GM12878 (cell line): ENCODE results near the gene LRWD1. TPM values are rescaled to one million over a fixed set of nuclear protein-coding genes. Genes with fewer than 3 reads are reported as not detected.

ENCODE experiments used
- ATAC-seq: fragments of 200-7000 bp; cut with Tn5 transposase; 3 replicates; pipeline ENCODE4 v1.9.1; 2020; ENCODE audit warnings: mild to moderate bottlenecking, moderate library complexity
- BruUV-seq: library from RNA; stranded (reverse); fragments of 400-500 nt; replicated peaks from 2 replicates; lab custom pipeline; 2021; lab: Mats Ljungman, UMichigan
- CTCF ChIA-PET: fragments of 300-600 bp; sonication (Branson Sonifier 250); formaldehyde crosslinking; extraction: SDS; loops from one replicate; lab custom pipeline; 2021; ENCODE audit warnings: inconsistent platforms; lab: Yijun Ruan, JAX
- POLR2A ChIA-PET: fragments of 350-600 bp; formaldehyde crosslinking; extraction: SDS; loops from one replicate; lab custom pipeline; 2021; ENCODE audit warnings: inconsistent platforms; lab: Charles Lee
- RAD21 ChIA-PET: fragments of 300-600 bp; sonication (Branson Sonifier 250); formaldehyde crosslinking; loops from one replicate; lab custom pipeline; 2023; ENCODE audit warnings: antibody characterized with exemption; ENCODE audit not compliant: unreplicated experiment; lab: Charles Lee
- SMC1A ChIA-PET: fragments of 300-600 bp; sonication (Branson Sonifier 250); formaldehyde crosslinking; loops from one replicate; lab custom pipeline; 2023; ENCODE audit not compliant: unreplicated experiment, uncharacterized antibody; lab: Charles Lee
- DNase-seq: peaks from one replicate; pipeline ENCODE4 v3.0.0-alpha.2; 2011; ENCODE audit warnings: low read depth, low spot score
- FAIRE-seq: peaks from 3 replicates; lab custom pipeline; 2011; peaks lifted over from hg19 to GRCh38; lab: Jason Lieb, UNC
- H2AFZ ChIP-seq: 2 replicates; pipeline ENCODE4 v1.6.0; 2011; ENCODE audit warnings: low read depth, low read length, control low read depth; ENCODE audit not compliant: control insufficient read depth
- H3K27ac ChIP-seq: 2 replicates; pipeline ENCODE4 v1.5.1; 2011; ENCODE audit warnings: control low read depth; ENCODE audit not compliant: control insufficient read depth, insufficient read depth
- H3K27me3 ChIP-seq, 2 experiments: replicated peaks in 1 of 2; 2 replicates each; pipeline versions ENCODE4 v1.6.0 to v1.6.1; 2011; ENCODE audit warnings: low read length in 1 of 2; ENCODE audit not compliant: control insufficient read depth in 2 of 2, insufficient read depth in 2 of 2
- H3K36me3 ChIP-seq, 2 experiments: 2 replicates each; pipeline ENCODE4 v1.5.1; 2011; ENCODE audit warnings: low read length in 1 of 2; ENCODE audit not compliant: control insufficient read depth in 2 of 2, insufficient read depth in 2 of 2
- H3K4me1 ChIP-seq: 2 replicates; pipeline ENCODE4 v1.6.1; 2011; ENCODE audit warnings: mild to moderate bottlenecking, low read length, moderate library complexity, mixed read lengths; ENCODE audit not compliant: control insufficient read depth, insufficient read depth
- H3K4me2 ChIP-seq: 2 replicates; pipeline ENCODE4 v1.6.0; 2011; ENCODE audit warnings: control low read depth; ENCODE audit not compliant: control insufficient read depth, insufficient read depth
- H3K4me3 ChIP-seq: fragments of 200-600 bp; sonication (generic); 2 replicates; pipeline ENCODE4 v1.5.1; 2016
- H3K79me2 ChIP-seq: 2 replicates; pipeline ENCODE4 v1.6.0; 2011; ENCODE audit warnings: low read length; ENCODE audit not compliant: control insufficient read depth, insufficient read depth
- H3K9ac ChIP-seq: 2 replicates; pipeline ENCODE4 v1.8.0; 2011; ENCODE audit warnings: low read length, control low read depth, mixed read lengths; ENCODE audit not compliant: control insufficient read depth, insufficient read depth
- H3K9me3 ChIP-seq: replicated peaks from 3 replicates; pipeline ENCODE4 v1.5.1; 2011; ENCODE audit warnings: mild to moderate bottlenecking, low read length; ENCODE audit not compliant: control insufficient read depth, insufficient read depth
- H4K20me1 ChIP-seq: 2 replicates; pipeline ENCODE4 v1.6.0; 2011; ENCODE audit not compliant: control insufficient read depth, insufficient read depth
- ATF2 ChIP-seq: IDR thresholded peaks from 2 replicates; pipeline ENCODE4 v1.6.1; 2012; ENCODE audit warnings: low read length, inconsistent platforms
- DPF2 ChIP-seq: fragments of 450-650 bp; IDR thresholded peaks from 2 replicates; pipeline ENCODE4 v1.6.1; 2017; ENCODE audit warnings: mild to moderate bottlenecking
- GATAD2B ChIP-seq: fragments of 450-650 bp; conservative IDR thresholded peaks from 2 replicates; pipeline ENCODE4 v1.6.1; 2017; ENCODE audit warnings: low read depth, mild to moderate bottlenecking, moderate library complexity
- MTA2 ChIP-seq: fragments of 450-650 bp; IDR thresholded peaks from 2 replicates; pipeline ENCODE4 v1.6.1; 2016; ENCODE audit warnings: low read depth, mild to moderate bottlenecking, moderate library complexity
- NR2F1 ChIP-seq: fragments of 450-650 bp; conservative IDR thresholded peaks from 2 replicates; pipeline ENCODE4 v1.6.1; 2017; ENCODE audit warnings: mild to moderate bottlenecking
- POLR2A ChIP-seq: IDR thresholded peaks from 2 replicates; pipeline ENCODE4 v1.6.1; 2011; ENCODE audit warnings: low read depth, mild to moderate bottlenecking, low read length
- RB1 ChIP-seq: fragments of 450-650 bp; formaldehyde crosslinking; IDR thresholded peaks from 2 replicates; pipeline ENCODE4 v1.6.1; 2017; ENCODE audit warnings: mild to moderate bottlenecking, borderline replicate concordance
- SIN3A ChIP-seq: IDR thresholded peaks from 2 replicates; pipeline ENCODE4 v1.6.1; 2012; ENCODE audit warnings: low read depth, low read length, improper control_type of control experiment
- SMAD1 ChIP-seq: fragments of 450-650 bp; IDR thresholded peaks from 2 replicates; pipeline ENCODE4 v1.6.1; 2018; ENCODE audit warnings: mild to moderate bottlenecking, low read depth; ENCODE audit not compliant: partially characterized antibody
- SMARCA5 ChIP-seq: fragments of 450-650 bp; IDR thresholded peaks from 2 replicates; pipeline ENCODE4 v1.6.1; 2017; ENCODE audit warnings: mild to moderate bottlenecking
- SMC3 ChIP-seq: IDR thresholded peaks from 2 replicates; pipeline ENCODE4 v1.6.1; 2011; ENCODE audit warnings: low read length, improper control_type of control experiment, borderline replicate concordance
- SRF ChIP-seq, 2 experiments: IDR thresholded peaks; 2 replicates each; pipeline ENCODE4 v1.6.1; 2011; ENCODE audit warnings: low read depth in 2 of 2, low read length in 2 of 2, mild to moderate bottlenecking in 1 of 2, moderate library complexity in 1 of 2
- USF1 ChIP-seq: IDR thresholded peaks from 2 replicates; pipeline ENCODE4 v1.6.1; 2011; ENCODE audit warnings: borderline replicate concordance, low read depth, mild to moderate bottlenecking, moderate library complexity, mixed read lengths, low read length; ENCODE audit not compliant: insufficient read depth; ENCODE audit errors: extremely low read length
- USF2 ChIP-seq: IDR thresholded peaks from 2 replicates; pipeline ENCODE4 v1.6.1; 2011; ENCODE audit warnings: low read depth, low read length, improper control_type of control experiment, borderline replicate concordance
- ZNF217 ChIP-seq: fragments of 450-650 bp; IDR thresholded peaks from 2 replicates; pipeline ENCODE4 v1.6.1; 2017; ENCODE audit warnings: antibody characterized with exemption, mild to moderate bottlenecking
- ZNF687 ChIP-seq: fragments of 450-650 bp; IDR thresholded peaks from 2 replicates; pipeline ENCODE4 v1.6.1; 2017; ENCODE audit warnings: mild to moderate bottlenecking, moderate library complexity
- WGBS: methylation state at CpG from one replicate; pipeline ENCODE4 v1.1.6; 2016; ENCODE audit warnings: low lambda C conversion rate; ENCODE audit not compliant: insufficient replicate concordance, insufficient coverage; ENCODE audit errors: missing lambda C conversion rate; 5-methylcytosine and 5-hydroxymethylcytosine counted together
- in situ Hi-C: fragments of 300-500 bp; cut with MboI; formaldehyde crosslinking; loops from 9 replicates; pipeline ENCODE4 v1.14.3; 2018; ENCODE audit warnings: mixed read lengths
- intact Hi-C: fragments of 100-400 bp; cut with micrococcal nuclease; formaldehyde crosslinking; loops from one replicate; pipeline ENCODE4 v1.14.2; 2022; ENCODE audit not compliant: unreplicated experiment
- polyA plus RNA-seq, 11 experiments: library from polyadenylated mRNA; depleted of rRNA in 4 of 11; unstranded in 6 of 11; stranded (reverse) in 5 of 11; fragments of >200 nt; fragmentation: Nextera tagmentation in 4 of 11; fragmentation: Illumina TruSeq in 1 of 11; extraction: Ambion mirVana in 4 of 11; extraction: Trizol in 1 of 11; gene quantifications; 1 replicate in 1 of 11; 2 replicates in 10 of 11; pipeline versions ENCODE4 v1.2.1 to v1.2.3, GENCODE V29; 2011 to 2016; ENCODE audit warnings: inconsistent platforms in 2 of 11, missing spikeins in 2 of 11, low read depth in 1 of 11
- total RNA-seq, 4 experiments: library from RNA; depleted of rRNA in 3 of 4; stranded (reverse); fragments of >200 nt in 3 of 4; fragmentation: Illumina TruSeq in 1 of 4; extraction: Trizol in 1 of 4; gene quantifications; 2 replicates each; pipeline versions ENCODE4 v1.2.1 to v1.2.3, GENCODE V29; 2013 to 2021

Gene LRWD1
- total and polyA plus RNA-seq, 10 of the 15 experiments (the other 5 are each of a cell fraction or from before 2014, with no cell fraction given): 0.40 to 64.4 (median 26.1) TPM

- Histone ChIP-seq H3K4me3 (peak within 1 kb of the TSS; percentile 74), H3K27ac (peak within 1 kb of the TSS; percentile 93), H3K79me2 (peaks cover 36% of the 10 kb centered on the region), H2AFZ (peak within 1 kb of the TSS; percentile 54), H3K36me3 (peaks cover 3 to 5% of the 10 kb centered on the region in 2 experiments; a peak in 3 of 4 replicates), H3K4me2 (peak within 1 kb of the TSS; percentile 92), H3K9ac (peak within 1 kb of the TSS; percentile 79), H3K27me3 (no peaks in the 10 kb centered on the region), H3K9me3 (no peaks in the 10 kb centered on the region), H3K4me1 (peaks cover 34% of the 10 kb centered on the region), H4K20me1 (no peaks in the 10 kb centered on the region)
- ATAC-seq (peak; percentile 58), FAIRE-seq (no peak), DNase-seq (no peak)
- SMC1A ChIA-PET: interaction anchor here (0.9 to 3.1 kb wide), 12 partner anchors 8 to 36 kb away, joined by 3 to 15 read pairs (median 4); no protein-coding TSS in a partner anchor
- RAD21 ChIA-PET: interaction anchor here (1.0 to 2.9 kb wide), 6 partner anchors 10 to 33 kb away, joined by 3 to 26 read pairs (median 8); no protein-coding TSS in a partner anchor
- intact Hi-C loops: loop anchor here (1.0 kb wide), 1 partner anchor 9 kb away; no protein-coding TSS in a partner anchor
- under 1% methylated on average over 17 of the region's 90 CpGs for WGBS
- POLR2A ChIA-PET: interaction anchor here (0.5 to 13.0 kb wide), 9 partner anchors 8 to 1884 kb away, joined by 3 to 210 read pairs (median 5); no protein-coding TSS in a partner anchor
- BruUV-seq: no TSS peak
- CTCF ChIA-PET: interaction anchor here (1.1 to 5.0 kb wide), 6 partner anchors 8 to 27 kb away, joined by 3 to 39 read pairs (median 6); no protein-coding TSS in a partner anchor
- in situ Hi-C loops: no loop called here
- TF ChIP-seq ZNF217 (0 out of 2 replicates have a peak, but pooled peaks have one; percentile 44), ZNF687 (0 out of 2 replicates have a peak, but pooled peaks have one; percentile 33), GATAD2B (peak; percentile 76; the same call in 1 of the 2 replicates), RB1 (peak; percentile 27; the same call in 1 of the 2 replicates), ATF2 (no peak), DPF2 (peak; percentile 78), NR2F1 (peak; percentile 90), POLR2A (peak; percentile 86), MTA2 (no peak), SMARCA5 (peak; percentile 22), SMC3 (no peak), SIN3A (no peak), SMAD1 (no peak), USF1 (peak; percentile 94), USF2 (peak; percentile 70), SRF (IDR thresholded peaks at IDR 0.05; ENCODE audit: low read depth in 2 of 2, low read length in 2 of 2) (0 out of 4 replicates have a peak, but pooled peaks of 1 of the 2 experiments have one; percentile 50)
Observed at GRCh38 chr7:102433219-102434038, 31.4 kb upstream of the LRWD1 start, which contains the start of gene ORAI2. Gene ORAI2 (plus strand): TSS chr7:102433575. CDS start chr7:102438957, 5,382 bp downstream.
